ENCODE measurements around the gene SAA2. TPM values are rescaled to one million over a fixed set of nuclear protein-coding genes. Genes with fewer than 3 reads are reported as not detected.

SAA2 gene
- total and polyA plus RNA-seq, 4 donors: 6.4 to 27,037 (median 20,582) TPM

DNA sequence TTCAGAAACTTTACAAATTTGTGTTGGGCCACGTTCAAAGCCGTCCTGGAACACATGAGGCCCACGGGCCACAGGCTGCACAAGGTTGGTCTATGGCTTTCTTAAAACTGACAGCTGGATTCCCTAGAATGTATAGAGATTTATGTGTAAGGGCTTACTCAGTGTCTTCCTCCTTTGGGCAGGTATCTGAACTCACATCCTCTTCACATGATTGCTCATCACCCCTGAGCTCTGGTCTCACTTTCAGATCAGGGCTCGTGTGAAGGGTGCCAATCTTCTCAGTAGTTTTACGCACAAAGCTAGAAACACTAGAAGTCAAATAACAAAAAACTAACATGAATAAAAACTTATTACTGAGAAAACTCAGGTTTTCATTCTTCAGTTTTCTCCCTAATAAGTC is 46.4 kb upstream of the SAA2 start:
- WGBS: 96% methylated on average over 5 of the region's 5 CpGs
- no peak overlapping the region for H3K27ac ChIP-seq (ENCODE audit: low read depth in 1 of 2, low read length in 2 of 2)
- H3K4me1 ChIP-seq (ENCODE audit: control insufficient read depth in 4 of 4, insufficient read depth in 4 of 4, low read length in 3 of 4): no peaks in the 10 kb centered on the region
- TF ChIP-seq CTCF (IDR thresholded peaks at IDR 0.05; ENCODE audit: low read depth, low read length, missing input control) (no peak), NR2F2 (IDR thresholded peaks at IDR 0.05) (no peak), FOXA2 (IDR thresholded peaks at IDR 0.05) (no peak), SP1 (IDR thresholded peaks at IDR 0.05) (no peak), YY1 (IDR thresholded peaks at IDR 0.05) (no peak), JUND (IDR thresholded peaks at IDR 0.05) (no peak), HNF4G (IDR thresholded peaks at IDR 0.05) (no peak)
- TF ChIP-seq, protein P1, sequence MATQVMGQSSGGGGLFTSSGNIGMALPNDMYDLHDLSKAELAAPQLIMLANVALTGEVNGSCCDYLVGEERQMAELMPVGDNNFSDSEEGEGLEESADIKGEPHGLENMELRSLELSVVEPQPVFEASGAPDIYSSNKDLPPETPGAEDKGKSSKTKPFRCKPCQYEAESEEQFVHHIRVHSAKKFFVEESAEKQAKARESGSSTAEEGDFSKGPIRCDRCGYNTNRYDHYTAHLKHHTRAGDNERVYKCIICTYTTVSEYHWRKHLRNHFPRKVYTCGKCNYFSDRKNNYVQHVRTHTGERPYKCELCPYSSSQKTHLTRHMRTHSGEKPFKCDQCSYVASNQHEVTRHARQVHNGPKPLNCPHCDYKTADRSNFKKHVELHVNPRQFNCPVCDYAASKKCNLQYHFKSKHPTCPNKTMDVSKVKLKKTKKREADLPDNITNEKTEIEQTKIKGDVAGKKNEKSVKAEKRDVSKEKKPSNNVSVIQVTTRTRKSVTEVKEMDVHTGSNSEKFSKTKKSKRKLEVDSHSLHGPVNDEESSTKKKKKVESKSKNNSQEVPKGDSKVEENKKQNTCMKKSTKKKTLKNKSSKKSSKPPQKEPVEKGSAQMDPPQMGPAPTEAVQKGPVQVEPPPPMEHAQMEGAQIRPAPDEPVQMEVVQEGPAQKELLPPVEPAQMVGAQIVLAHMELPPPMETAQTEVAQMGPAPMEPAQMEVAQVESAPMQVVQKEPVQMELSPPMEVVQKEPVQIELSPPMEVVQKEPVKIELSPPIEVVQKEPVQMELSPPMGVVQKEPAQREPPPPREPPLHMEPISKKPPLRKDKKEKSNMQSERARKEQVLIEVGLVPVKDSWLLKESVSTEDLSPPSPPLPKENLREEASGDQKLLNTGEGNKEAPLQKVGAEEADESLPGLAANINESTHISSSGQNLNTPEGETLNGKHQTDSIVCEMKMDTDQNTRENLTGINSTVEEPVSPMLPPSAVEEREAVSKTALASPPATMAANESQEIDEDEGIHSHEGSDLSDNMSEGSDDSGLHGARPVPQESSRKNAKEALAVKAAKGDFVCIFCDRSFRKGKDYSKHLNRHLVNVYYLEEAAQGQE (IDR thresholded peaks at IDR 0.05): no peak
- TF ChIP-seq, protein P2, sequence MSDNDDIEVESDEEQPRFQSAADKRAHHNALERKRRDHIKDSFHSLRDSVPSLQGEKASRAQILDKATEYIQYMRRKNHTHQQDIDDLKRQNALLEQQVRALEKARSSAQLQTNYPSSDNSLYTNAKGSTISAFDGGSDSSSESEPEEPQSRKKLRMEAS (IDR thresholded peaks at IDR 0.05): no peak
- no peak overlapping the region for H3K4me3 ChIP-seq (ENCODE audit: low read depth in 1 of 3, low read length in 3 of 3)
- H3K27me3 ChIP-seq (ENCODE audit: control insufficient read depth in 4 of 4, insufficient read depth in 4 of 4, low read length in 3 of 4): no peaks in the 10 kb centered on the region
- H3K9ac ChIP-seq (ENCODE audit: low read depth in 1 of 2, low read length in 2 of 2): no peak overlapping the region
- no peaks in the 10 kb centered on the region for H3K9me3 ChIP-seq (ENCODE audit: control insufficient read depth in 4 of 4, low read length in 3 of 4)
- H3K36me3 ChIP-seq (ENCODE audit: control insufficient read depth in 4 of 4, insufficient read depth in 3 of 4, low read depth in 1 of 4, low read length in 3 of 4): peaks cover 25 to 74% (median 72%) of the 10 kb centered on the region in 4 donors
- no peak for DNase-seq (ENCODE audit: low spot score)

DNA sequence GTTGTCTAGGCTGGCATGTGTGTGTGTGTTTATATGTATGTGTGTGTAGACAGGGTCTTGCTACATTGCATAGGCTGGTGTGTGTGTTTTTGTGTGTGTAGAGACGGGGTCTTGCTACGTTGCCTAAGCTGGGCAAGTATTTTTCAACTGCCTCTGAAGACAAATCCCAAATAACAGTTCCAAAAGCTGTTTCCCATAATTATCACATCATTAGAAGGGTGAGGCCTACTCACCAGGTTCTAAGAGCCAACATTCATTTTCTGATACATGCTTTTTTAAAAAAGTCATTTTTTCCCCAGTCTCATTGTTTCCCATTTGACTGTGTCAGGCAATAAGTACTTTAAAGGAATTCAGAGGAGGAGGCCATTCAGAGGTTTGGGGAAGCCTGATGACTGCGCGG is 40.4 kb upstream of the SAA2 start:
- Histone ChIP-seq H3K36me3 (ENCODE audit: control insufficient read depth in 4 of 4, insufficient read depth in 3 of 4, low read depth in 1 of 4, low read length in 3 of 4) (peaks cover 15 to 71% (median 67%) of the 10 kb centered on the region in 4 donors), H3K27ac (ENCODE audit: low read depth in 1 of 2, low read length in 2 of 2) (no peak overlapping the region), H3K4me1 (ENCODE audit: control insufficient read depth in 4 of 4, insufficient read depth in 4 of 4, low read length in 3 of 4) (no peaks in the 10 kb centered on the region), H3K9me3 (ENCODE audit: control insufficient read depth in 4 of 4, low read length in 3 of 4) (no peaks in the 10 kb centered on the region), H3K27me3 (ENCODE audit: control insufficient read depth in 4 of 4, insufficient read depth in 4 of 4, low read length in 3 of 4) (no peaks in the 10 kb centered on the region), H3K9ac (ENCODE audit: low read depth in 1 of 2, low read length in 2 of 2) (no peak overlapping the region), H3K4me3 (ENCODE audit: low read depth in 1 of 3, low read length in 3 of 3) (no peak overlapping the region)
- DNase-seq (ENCODE audit: low spot score): no peak
- WGBS: 95% methylated on average over 4 of the region's 4 CpGs
- TF ChIP-seq, protein P3, sequence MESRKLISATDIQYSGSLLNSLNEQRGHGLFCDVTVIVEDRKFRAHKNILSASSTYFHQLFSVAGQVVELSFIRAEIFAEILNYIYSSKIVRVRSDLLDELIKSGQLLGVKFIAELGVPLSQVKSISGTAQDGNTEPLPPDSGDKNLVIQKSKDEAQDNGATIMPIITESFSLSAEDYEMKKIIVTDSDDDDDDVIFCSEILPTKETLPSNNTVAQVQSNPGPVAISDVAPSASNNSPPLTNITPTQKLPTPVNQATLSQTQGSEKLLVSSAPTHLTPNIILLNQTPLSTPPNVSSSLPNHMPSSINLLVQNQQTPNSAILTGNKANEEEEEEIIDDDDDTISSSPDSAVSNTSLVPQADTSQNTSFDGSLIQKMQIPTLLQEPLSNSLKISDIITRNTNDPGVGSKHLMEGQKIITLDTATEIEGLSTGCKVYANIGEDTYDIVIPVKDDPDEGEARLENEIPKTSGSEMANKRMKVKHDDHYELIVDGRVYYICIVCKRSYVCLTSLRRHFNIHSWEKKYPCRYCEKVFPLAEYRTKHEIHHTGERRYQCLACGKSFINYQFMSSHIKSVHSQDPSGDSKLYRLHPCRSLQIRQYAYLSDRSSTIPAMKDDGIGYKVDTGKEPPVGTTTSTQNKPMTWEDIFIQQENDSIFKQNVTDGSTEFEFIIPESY (IDR thresholded peaks at IDR 0.05): no peak
- TF ChIP-seq RXRA (IDR thresholded peaks at IDR 0.05): no peak

GRCh38 chr11:18285841-18286240 is 37.4 kb upstream of the SAA2 start:
- no peak overlapping the region for H3K4me3 ChIP-seq (ENCODE audit: low read depth in 1 of 3, low read length in 3 of 3)
- no peak for DNase-seq (ENCODE audit: low spot score)
- H3K4me1 ChIP-seq (ENCODE audit: control insufficient read depth in 4 of 4, insufficient read depth in 4 of 4, low read length in 3 of 4): no peaks in the 10 kb centered on the region
- no peak overlapping the region for H3K9ac ChIP-seq (ENCODE audit: low read depth in 1 of 2, low read length in 2 of 2)
- H3K27ac ChIP-seq (ENCODE audit: low read depth in 1 of 2, low read length in 2 of 2): no peak overlapping the region
- peaks cover 8 to 70% (median 61%) of the 10 kb centered on the region in 4 donors for H3K36me3 ChIP-seq (ENCODE audit: control insufficient read depth in 4 of 4, insufficient read depth in 3 of 4, low read depth in 1 of 4, low read length in 3 of 4)
- WGBS: 99% methylated on average over 1 of the region's 1 CpG
- H3K27me3 ChIP-seq (ENCODE audit: control insufficient read depth in 4 of 4, insufficient read depth in 4 of 4, low read length in 3 of 4): no peaks in the 10 kb centered on the region
- no peaks in the 10 kb centered on the region for H3K9me3 ChIP-seq (ENCODE audit: control insufficient read depth in 4 of 4, low read length in 3 of 4)
- TF ChIP-seq EGR1 (IDR thresholded peaks at IDR 0.05; ENCODE audit: low read depth in 2 of 2) (no peak), FOXA2 (IDR thresholded peaks at IDR 0.05) (no peak), FOXA1 (IDR thresholded peaks at IDR 0.05) (no peak), RAD21 (IDR thresholded peaks at IDR 0.05) (no peak), ATF3 (IDR thresholded peaks at IDR 0.05) (no peak), RXRA (IDR thresholded peaks at IDR 0.05) (no peak), JUND (IDR thresholded peaks at IDR 0.05) (no peak), CTCF (IDR thresholded peaks at IDR 0.05; ENCODE audit: low read depth, low read length, missing input control) (no peak), YY1 (IDR thresholded peaks at IDR 0.05) (no peak), SP1 (IDR thresholded peaks at IDR 0.05) (no peak), NR2F2 (IDR thresholded peaks at IDR 0.05) (no peak)
- TF ChIP-seq, protein P3 (IDR thresholded peaks at IDR 0.05): no peak

Data from liver (tissue), 9 donors.